Stimulated activated CD8-positive, alpha-beta memory T cell treated with anti-CD3 and anti-CD28 coated beads, Interleukin-12 subunit alpha, Interleukin-12 subunit beta, amount 100 ng/mL, for 4 hours (primary cell): ENCODE measurements around the gene SOHLH2.

Experiments used
- DNase-seq: peaks from one replicate; pipeline ENCODE4 v3.0.0-alpha.2; 2020; ENCODE audit warnings: low read depth

SOHLH2 gene, protein sequence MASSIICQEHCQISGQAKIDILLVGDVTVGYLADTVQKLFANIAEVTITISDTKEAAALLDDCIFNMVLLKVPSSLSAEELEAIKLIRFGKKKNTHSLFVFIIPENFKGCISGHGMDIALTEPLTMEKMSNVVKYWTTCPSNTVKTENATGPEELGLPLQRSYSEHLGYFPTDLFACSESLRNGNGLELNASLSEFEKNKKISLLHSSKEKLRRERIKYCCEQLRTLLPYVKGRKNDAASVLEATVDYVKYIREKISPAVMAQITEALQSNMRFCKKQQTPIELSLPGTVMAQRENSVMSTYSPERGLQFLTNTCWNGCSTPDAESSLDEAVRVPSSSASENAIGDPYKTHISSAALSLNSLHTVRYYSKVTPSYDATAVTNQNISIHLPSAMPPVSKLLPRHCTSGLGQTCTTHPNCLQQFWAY

DNA sequence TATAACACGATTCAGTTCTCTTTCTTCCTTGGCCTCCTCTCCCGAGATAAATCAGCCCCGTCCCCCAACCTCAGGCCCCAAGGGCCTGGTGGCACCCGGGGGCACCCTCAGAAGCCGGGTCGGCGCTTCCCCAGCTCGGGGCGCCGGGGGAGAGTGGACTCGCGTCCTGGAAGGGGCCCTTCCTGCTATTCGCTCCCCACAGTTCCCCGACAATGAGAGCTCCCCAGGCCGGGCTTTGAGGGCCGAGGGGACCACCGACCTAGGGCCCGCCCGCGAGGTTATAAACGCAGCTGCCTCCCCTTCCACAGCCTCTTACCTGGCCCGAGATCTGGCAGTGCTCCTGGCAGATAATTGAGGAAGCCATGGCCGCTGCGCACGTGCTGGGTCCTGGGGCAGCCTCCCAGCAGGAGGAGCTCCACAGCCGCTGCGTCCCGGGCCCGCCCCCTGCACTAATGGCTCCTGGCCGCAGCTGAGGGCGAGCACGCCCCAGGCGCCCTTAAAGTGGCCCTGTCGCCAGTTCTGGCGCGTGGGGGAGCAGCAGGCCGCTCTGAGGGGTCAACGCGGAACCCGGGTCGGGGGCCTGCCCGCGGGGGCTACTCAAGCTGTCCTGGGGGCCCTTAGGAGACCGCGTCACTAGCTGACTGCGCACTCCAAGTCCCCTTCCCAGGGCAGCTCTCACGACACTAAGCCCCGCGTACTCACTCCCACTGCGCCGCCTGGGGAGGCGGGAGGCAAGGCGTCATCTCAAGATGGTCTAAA is at the start of gene SOHLH2:
TSS of gene SOHLH2 (minus strand) at position 394 of the 759 bp plus-strand sequence. CDS start at position 364, 30 bp downstream.
- no peak for DNase-seq

DNA sequence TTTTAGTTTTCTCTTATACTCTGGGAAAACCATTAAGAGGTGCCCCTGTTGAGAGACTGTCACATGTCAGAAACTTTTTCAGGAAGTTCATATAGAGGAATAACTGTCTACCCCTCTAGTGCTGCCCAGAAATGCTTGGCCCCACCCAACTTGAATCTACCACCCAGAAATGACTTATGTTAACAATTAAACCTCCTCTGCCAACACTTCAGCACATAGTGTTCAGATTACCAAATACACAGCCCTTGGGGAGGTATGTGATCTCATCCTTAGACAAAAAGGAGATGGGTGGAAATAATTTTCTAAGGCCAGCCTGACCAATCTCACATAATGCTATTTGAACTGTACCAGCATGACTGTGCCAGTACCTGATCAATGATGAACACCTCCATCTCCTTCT is 47.6 kb upstream of the SOHLH2 start:
- DNase-seq = no peak

DNA sequence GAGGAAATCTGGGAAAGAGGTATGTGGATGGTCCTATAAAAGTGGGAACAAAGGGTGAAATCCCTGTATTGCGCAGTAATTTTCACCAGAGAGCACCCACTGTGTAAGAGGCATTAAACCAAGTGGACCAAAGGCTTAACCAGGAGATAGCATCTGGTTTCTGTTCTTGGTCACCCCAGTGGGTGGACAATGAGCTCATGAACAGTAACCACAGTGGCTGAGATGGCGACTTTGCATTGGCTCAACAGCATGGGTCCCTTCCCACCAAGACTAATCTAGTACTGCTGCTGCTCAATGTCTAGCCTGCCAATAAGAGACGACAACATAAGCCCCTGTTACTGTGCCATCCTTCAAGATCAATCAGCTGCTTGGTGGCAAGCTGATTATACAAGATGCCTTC is 46.7 kb upstream of the SOHLH2 start:
- no peak for DNase-seq

DNA sequence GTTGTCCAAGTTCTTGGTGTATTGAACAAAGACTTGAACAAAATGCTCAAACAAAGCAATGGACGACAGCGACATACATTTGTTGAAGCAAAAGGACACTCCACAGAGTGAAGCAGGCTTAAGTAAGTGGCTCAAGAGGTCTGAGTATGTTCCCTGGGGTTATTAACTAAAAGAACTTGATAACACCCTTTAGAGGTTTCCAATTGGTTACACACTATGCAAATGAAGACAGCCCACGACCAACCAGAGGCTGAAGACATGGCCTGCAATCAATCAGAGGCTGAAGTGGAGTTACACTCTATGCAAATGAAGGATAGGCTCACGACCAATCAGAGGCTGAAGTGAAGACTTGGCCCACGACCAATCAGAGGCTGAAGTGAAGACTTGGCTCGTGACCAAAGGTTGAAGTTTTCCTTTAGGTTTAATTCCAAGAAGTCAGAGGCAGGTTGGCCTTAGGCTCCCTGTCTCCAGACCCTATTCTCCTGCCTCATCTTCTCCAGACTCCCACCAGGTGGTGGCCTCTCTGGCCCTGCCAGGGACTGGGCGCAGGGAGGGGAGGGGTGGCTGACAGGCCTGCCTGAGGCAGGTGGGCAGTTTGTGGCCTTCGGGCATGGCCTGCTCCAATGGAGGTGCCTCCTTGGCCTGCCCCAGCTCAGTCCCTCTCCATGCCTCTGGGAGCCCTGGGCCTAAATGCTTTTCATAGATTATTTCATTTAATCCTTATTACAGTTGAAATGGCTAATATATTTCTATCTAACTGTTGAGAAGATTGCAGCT is 45.2 kb upstream of the SOHLH2 start:
- DNase-seq = no peak

DNA sequence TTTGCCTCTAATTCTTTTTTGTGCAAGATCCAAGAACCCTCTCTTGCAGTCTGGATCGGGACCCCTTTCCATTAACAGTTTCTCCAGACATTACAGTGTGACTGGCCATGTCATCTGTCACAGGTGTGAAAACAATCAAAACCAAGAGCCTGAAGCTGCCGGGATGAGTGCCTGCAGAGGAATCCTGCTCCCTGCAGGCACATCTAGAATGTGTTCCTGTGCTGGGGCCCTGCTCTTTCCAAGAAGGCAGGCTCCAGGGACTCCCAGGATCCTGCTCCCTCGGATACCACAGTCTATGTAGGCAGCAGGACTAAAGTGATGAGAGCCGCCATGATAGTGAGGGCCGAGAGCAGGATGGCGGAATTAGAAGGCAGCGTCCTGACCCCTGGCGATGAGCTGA is 44.5 kb upstream of the SOHLH2 start:
- no peak for DNase-seq

DNA sequence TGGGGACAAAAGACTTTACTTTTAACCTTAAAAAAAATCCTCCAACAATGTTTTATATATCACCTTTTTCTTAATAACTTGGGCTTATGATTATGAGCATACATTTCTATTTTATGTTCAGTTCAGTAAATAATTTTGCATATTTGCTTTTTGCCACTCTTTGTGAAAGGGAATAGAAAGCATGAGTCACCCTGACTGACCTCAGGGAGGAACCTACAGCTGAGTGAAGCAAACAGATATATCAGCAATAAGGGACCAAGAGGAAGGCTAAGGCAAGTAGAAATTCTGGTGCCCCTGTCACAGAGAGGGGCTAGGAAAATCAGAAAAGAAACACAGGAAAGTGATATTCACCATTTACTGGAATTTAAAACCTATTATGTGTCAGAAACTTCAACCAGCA is 37.2 kb upstream of the SOHLH2 start:
- no peak for DNase-seq

DNA sequence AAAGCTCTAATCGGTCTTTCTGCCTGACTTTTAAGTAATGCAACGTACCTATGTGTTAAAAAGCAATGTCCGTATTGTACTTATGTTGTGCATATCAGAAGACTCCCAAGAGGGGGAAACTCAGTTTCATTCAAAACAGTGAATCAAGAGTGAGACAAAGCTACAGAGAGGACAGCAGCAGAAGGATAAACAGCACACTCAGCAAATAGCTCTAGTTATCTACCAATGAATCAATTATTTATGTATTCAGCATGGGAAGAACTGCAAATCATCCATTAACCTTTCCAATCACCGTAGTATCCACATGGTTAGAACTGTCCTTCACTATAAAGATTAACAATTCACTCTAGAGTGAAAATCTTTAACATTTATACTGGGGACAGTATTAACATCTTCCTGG is 36.7 kb upstream of the SOHLH2 start:
- DNase-seq = no peak

DNA sequence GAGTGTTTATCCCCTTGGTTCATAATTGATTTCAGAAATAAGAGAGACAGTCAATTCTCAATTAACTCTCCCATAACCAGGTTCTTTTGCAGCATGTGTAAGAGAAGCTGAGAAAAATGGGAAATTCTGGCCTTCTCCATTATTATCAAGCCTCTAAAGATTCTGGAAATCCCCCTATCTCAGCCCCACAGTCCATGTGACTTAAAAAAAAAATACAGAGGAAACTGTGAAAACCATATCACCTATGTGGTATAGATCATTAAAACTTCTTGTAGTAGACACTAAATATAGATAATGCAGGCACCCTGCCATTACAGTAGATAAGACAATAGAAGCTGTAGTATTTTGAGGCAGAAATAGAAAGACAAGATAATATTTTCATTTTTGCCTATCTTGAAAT is 34.3 kb upstream of the SOHLH2 start:
- no peak for DNase-seq

DNA sequence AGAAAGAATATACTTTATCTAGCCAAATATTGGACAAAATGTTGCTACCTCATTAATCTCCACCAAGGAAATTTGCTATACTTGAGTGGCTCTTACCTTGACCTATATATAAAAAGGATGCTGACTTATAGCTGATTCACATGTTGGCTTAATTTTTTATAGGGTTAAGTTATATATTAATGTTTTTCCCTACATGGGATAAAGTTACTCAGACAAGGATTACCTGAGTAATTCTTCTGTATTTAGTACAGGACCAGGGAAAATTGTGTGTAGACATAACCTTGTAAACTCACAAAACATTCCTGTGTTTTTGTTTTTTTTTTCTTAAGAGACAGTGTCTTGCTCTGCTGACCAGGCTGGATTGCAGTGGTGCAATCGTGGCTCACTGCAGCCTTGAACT is 30.6 kb upstream of the SOHLH2 start:
- DNase-seq = no peak

DNA sequence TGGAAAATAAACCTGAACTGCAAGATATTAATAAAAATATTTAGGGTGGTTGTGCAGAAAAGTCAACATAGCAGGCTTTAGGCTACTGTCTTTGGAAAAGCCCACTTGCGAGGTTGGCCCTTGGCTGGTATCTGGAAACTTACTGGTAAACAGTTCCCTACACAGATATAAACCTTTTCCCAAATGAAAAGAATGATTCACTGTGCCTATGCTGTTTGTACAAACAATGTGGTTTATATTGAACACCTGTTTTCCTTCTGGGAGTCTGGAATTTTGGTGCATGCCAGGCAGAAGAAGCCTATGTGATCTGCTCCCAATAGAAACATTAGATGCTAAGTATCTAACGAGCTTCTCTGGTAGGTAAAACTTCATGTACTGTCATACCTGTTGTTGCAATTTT is 29.7 kb upstream of the SOHLH2 start:
- DNase-seq = no peak

DNA sequence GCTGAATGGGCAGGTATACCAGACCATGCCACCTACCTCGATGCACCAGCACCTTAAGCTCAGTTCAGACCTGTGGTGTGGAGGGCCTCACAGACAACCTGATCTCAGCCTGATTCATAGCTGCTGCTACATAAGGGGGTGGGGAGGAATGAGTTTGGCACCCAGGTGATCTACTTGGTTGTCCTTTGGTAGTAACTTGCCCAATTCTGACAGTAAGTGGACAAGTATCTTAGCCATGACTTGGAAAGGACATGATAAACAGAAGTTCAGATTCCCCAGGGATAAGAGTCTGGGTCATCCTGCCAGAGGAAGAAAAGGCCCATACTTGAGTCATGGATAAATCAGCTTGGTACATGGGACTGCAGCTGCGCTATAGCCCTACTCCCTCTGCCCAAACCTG is 28.4 kb upstream of the SOHLH2 start:
- DNase-seq = no peak

DNA sequence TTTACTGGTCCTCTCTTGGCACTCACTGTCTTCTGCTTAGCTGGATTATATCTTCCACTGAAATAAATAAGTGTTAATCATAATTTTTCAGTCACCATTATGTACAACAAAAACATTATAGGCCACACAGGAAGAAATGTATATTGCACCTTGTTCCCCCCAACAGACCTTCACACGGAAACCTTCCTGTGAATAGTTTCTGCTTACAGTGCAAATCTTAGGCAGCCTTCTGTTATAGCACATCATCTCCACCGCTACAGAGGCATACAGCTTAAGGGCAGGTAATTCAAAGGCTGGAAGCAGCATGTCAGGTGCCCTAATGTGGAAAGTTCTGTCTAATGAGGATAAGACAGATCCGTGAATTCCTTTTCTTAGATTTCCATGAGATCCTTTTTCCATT is 16.9 kb upstream of the SOHLH2 start:
- DNase-seq = no peak

DNA sequence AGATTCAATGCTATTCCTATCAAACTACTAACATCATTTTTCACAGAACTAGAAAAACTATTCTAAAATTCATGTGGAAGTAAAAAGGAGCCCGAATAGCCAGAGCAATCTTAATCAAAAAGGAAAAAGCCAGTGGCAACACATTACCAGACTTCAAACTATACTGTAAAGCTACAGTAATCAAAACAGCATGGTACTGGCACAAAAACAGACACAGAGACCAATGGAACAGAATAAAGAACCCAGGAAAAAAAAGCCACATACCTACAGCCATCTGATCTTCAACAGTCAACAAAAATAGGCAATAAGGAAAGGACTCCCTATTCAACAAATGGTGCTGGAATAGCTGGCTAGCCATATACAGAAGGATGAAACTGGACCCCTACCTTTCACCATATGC is 10.4 kb upstream of the SOHLH2 start:
- no peak for DNase-seq

DNA sequence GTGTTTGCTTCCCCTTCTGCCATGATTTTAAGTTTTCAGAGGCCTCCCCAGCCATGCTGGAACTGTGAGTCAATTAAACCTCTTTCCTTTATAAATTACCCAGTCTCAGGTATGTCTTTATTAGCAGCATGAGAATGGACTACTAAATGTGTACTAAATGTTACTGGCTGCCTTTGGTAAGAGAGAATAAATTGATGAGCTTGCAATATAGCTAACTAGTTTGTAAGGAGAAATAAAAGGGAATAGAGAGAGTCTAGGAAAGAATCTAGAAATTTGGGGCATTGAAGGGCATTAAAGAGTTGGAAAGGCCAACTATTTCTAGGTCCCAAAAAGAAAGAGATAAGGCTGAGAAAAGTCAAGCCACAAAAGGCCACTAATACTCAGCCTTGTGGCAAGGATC is 5.5 kb upstream of the SOHLH2 start:
- no peak for DNase-seq

DNA sequence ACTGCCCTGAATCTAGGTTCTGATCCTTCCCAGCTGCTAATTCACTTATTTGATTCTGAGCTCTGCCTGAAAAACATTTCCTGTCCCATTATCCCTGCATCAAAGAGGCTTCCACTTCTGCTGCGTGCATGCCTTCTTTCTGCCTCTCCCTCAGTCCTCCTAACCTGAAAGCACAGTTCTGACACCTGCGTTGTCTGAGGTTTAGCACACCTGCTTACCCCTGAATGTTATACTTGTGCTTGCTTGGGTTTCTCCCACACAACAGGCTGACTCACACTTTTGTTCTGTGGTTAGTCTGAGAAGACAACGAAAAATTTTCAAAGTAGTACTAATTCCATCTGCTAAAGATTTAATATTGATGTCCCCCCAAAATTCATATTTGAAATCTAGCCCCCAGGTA is 3.1 kb upstream of the SOHLH2 start:
- no peak for DNase-seq

DNA sequence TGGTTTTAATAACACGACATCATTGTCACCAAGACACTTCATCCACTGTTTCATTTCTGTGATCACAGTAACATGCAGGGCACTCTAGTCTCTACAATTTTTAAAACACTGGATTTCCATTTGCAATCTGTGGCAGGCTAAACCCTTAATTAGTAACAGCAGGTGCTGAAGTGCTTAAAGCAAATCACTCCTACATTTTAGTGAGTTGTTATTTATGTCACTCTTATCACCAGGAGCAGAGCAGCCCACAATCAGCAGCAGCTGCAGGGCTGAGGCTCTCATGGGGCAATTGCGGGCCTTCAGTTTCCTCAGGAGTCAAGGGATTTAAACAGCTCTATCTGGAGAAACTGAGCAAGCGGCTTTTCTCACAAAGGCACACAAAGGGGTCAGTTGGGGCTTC is 1.6 kb downstream of the SOHLH2 start:
- no peak for DNase-seq

DNA sequence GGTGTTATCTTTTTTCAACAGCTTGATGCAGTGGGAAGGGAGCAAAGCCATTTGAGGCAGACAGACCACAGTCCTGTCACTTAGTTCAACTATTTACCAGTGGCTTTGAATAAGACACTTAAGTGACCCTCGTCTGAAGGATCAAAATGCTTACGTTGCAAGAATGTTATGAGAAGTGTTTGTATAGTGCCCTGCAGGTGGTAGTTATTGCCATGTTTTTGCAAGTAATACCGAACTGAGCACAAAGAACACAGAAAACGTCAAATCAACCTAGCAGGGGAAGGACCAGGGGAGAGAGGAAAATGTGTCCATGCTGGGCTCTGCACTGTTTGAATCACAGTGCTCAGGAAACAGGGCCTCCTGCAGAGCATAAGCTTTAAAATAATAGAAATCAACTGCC is 2.8 kb downstream of the SOHLH2 start:
- no peak for DNase-seq

DNA sequence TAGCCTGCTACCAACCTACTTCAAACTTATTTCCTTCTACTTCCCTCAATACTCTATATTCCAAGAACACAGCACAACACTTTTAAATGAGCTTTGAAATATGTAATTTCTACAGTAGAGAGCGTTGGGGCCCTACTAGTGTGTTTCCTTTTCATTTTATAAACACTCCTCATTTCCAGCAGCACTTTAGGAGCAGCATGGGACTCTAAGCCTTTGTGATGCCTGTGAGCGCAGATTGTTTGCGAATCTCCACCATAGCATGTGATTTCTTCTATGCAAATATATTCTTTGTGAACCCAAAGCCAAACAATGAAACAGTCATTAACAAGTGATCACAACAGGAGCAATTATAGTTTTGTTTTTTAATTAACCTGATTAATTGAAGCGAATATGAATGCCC is 3.6 kb downstream of the SOHLH2 start:
- no peak for DNase-seq

DNA sequence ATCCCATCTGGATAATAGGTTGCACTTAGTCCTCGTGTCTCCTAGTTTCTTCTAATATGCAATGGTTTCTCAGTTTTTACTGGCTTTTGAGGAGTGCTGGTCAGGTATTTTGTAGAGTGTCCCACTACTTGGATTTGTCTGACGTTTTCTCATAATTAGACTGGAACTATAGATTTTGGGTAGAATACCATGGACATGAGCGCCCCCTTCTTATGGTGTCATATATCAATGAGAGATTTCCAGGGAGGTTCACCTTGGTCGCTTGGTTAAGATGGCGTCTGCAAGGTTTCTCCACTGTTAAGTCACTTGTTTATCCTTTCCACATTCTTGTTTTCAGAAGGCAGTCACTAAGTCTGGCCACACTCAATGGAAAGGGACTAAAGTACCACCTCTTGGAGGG is 6.7 kb downstream of the SOHLH2 start:
- DNase-seq = no peak

DNA sequence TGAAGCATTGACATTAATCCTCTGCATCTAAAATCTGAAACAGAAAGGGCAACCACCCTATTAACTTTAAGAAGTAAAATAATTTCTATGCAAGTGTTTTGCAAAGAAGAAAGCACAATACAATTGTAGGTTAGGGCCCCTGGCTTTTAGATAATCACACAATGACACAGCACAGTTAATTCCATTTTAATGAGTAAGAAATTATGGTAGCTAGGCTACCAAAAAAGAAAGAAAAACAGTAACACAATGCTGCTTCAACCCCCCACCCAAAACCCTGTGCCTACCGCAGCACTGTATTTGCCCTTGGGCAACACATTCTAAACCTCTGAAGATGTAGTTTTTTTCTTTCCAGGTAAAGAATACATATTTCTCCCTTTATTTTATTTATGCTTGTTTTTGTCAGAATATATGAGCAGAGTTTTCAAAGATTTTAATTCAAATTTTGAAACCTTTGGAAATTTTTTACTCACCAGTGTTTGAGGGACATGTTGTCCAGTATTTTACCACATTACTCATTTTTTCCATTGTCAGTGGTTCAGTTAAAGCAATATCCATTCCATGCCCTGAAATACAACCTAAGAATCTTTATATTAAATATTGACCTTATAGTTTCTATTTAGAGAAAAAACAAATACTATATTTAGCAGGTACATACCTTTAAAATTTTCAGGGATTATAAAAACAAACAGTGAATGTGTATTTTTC is 21.1 kb downstream of the SOHLH2 start:
- DNase-seq = no peak

DNA sequence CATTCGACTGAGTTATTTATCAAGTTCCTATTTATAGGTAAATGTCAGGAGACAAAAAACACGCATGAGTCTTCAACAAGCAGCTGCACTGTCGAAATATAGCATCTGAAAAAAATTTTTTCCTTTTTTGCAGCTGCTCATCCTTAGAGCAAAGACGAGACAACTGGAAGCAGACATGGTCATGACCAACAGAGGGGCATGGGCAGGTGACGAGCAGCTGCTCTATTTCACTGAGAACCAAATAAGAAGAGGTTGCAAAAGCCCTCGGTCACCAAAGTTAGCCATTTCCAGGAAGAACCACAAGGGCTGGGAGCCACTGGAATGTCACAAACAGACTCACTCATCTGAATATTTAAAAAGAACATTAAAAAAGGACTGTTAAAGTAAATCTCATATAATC is 22.2 kb downstream of the SOHLH2 start:
- no peak for DNase-seq

DNA sequence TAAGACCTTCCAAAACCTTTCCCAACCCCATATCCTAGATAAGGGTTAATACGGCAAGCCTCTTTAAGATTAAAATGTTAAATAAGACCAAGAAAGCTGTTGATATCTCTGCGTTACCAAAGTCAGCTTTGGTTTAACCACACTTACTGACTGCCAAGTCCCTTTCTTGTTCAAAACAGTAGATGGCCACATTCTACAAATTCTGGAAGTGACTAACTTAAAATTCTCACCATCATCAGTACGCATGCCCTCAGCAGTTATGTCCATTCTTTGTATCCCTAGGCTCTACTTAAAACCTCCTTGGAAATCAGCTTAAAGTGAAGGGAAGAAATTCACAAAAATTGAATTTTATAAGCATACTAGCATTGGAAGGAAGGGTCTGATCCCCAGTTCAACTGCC is 23.6 kb downstream of the SOHLH2 start:
- no peak for DNase-seq
